HepG2 (cell line): ENCODE data around the gene MAPK13. TPM values are rescaled to one million over a fixed set of nuclear protein-coding genes. Genes with fewer than 3 reads are reported as not detected.
A peak's percentile ranks its signal among the peaks of the same experiment; 100 is the strongest.

Experiments
- ATAC-seq: fragments of 200-7000 bp; cut with Tn5 transposase; 3 replicates; pipeline ENCODE4 v1.9.1; 2020; ENCODE audit warnings: mild to moderate bottlenecking, moderate library complexity
- BruUV-seq: library from RNA; stranded (reverse); fragments of 400-500 nt; replicated peaks from 2 replicates; lab custom pipeline; 2021; lab: Mats Ljungman, UMichigan
- CTCF ChIA-PET: fragments of 300-600 bp; formaldehyde crosslinking; extraction: SDS; loops from one replicate; lab custom pipeline; 2021; ENCODE audit warnings: low total read pairs, inconsistent platforms, low intra/inter-chr PET ratio; lab: Yijun Ruan, JAX
- POLR2A ChIA-PET: fragments of 350-600 bp; sonication (Branson Sonifier 250); formaldehyde crosslinking; loops from one replicate; lab custom pipeline; 2020; ENCODE audit warnings: antibody characterized with exemption, inconsistent platforms; lab: Yijun Ruan, JAX
- DNase-seq: peaks from one replicate; pipeline ENCODE4 v3.0.0-alpha.2; 2015; ENCODE audit warnings: low spot score
- FAIRE-seq: peaks from 3 replicates; lab custom pipeline; 2011; peaks lifted over from hg19 to GRCh38; lab: Jason Lieb, UNC
- H2AFZ ChIP-seq: one replicate; pipeline ENCODE4 v1.6.1; 2011; ENCODE audit warnings: low read length, inconsistent platforms
- H3K27ac ChIP-seq: fragments of 300-600 bp; 3 replicates; pipeline ENCODE4 v1.8.0; 2011; ENCODE audit warnings: mixed run types, mild to moderate bottlenecking, mixed read lengths, low read length, inconsistent platforms; ENCODE audit not compliant: insufficient read depth; ENCODE audit errors: extremely low read length
- H3K27me3 ChIP-seq, 2 experiments: fragments of 200-600 bp in 1 of 2; 2 replicates in 1 of 2; 3 replicates in 1 of 2; pipeline versions ENCODE4 v1.6.0 to v1.8.0; 2011; ENCODE audit warnings: low read length in 2 of 2, mild to moderate bottlenecking in 2 of 2, moderate library complexity in 2 of 2, inconsistent platforms in 1 of 2; ENCODE audit not compliant: insufficient read depth in 2 of 2, control insufficient read depth in 1 of 2
- H3K36me3 ChIP-seq, 2 experiments: fragments of 200-600 bp in 1 of 2; replicated peaks in 1 of 2; 2 replicates in 1 of 2; 3 replicates in 1 of 2; pipeline versions ENCODE4 v1.5.1 to v1.8.0; 2011; ENCODE audit warnings: low read length in 2 of 2, inconsistent platforms in 1 of 2; ENCODE audit not compliant: insufficient read depth in 2 of 2, control insufficient read depth in 1 of 2
- H3K4me1 ChIP-seq: 2 replicates; pipeline ENCODE4 v1.5.1; 2012; ENCODE audit warnings: low read length, inconsistent platforms; ENCODE audit not compliant: insufficient read depth
- H3K4me2 ChIP-seq: 2 replicates; pipeline ENCODE4 v1.6.0; 2011; ENCODE audit warnings: low read depth, low read length, inconsistent platforms
- H3K4me3 ChIP-seq, 3 experiments: fragments of 200-600 bp in 1 of 3; sonication (generic), shearing (Covaris generic) in 1 of 3; replicated peaks in 1 of 3; 2 replicates each; pipeline ENCODE4 v1.5.1; 2011 to 2016; ENCODE audit warnings: low read length in 3 of 3, inconsistent platforms in 2 of 3, low read depth in 2 of 3, mild to moderate bottlenecking in 2 of 3, control low read depth in 1 of 3, mixed read lengths in 1 of 3; ENCODE audit not compliant: insufficient read depth in 1 of 3
- H3K79me2 ChIP-seq: one replicate; pipeline ENCODE4 v1.6.1; 2011; ENCODE audit warnings: low read length, inconsistent platforms; ENCODE audit not compliant: insufficient read depth
- H3K9ac ChIP-seq: 2 replicates; pipeline ENCODE4 v1.6.0; 2011; ENCODE audit warnings: mild to moderate bottlenecking, low read depth, low read length, inconsistent platforms; ENCODE audit not compliant: insufficient read depth
- H3K9me3 ChIP-seq: 2 replicates; pipeline ENCODE4 v1.5.1; 2012; ENCODE audit warnings: mild to moderate bottlenecking, low read length
- H4K20me1 ChIP-seq: 2 replicates; pipeline ENCODE4 v1.6.0; 2011; ENCODE audit warnings: inconsistent platforms, mild to moderate bottlenecking, low read length, moderate library complexity; ENCODE audit not compliant: insufficient read depth
- HNF4A ChIP-seq: sonication (generic); formaldehyde crosslinking; IDR thresholded peaks from 2 replicates; pipeline ENCODE4 v1.4.0; 2020; ENCODE audit warnings: missing genetic modification reagents
- POLR2G ChIP-seq: fragments of 200-400 bp; formaldehyde crosslinking; IDR thresholded peaks from 2 replicates; pipeline ENCODE4 v1.6.1; 2018; ENCODE audit warnings: mild to moderate bottlenecking, low read depth, low read length, moderate library complexity
- RFX1 ChIP-seq: fragments of 450-650 bp; IDR thresholded peaks from 2 replicates; pipeline ENCODE4 v1.6.1; 2017
- STAG1 ChIP-seq: sonication (generic); formaldehyde crosslinking; IDR thresholded peaks from 2 replicates; pipeline ENCODE4 v1.4.0; 2020; ENCODE audit warnings: missing genetic modification reagents
- ZSCAN22 ChIP-seq: sonication (generic); formaldehyde crosslinking; IDR thresholded peaks from 2 replicates; pipeline ENCODE4 v1.4.0; 2020; ENCODE audit warnings: mild to moderate bottlenecking, missing genetic modification reagents
- WGBS: methylation state at CpG from one replicate; pipeline ENCODE4 v1.1.6; 2017; ENCODE audit warnings: low lambda C conversion rate; 5-methylcytosine and 5-hydroxymethylcytosine counted together
- in situ Hi-C: cut with HindIII; loops from 2 replicates; pipeline ENCODE4 v1.10.0; 2017; ENCODE audit warnings: low pct_unique_long_range_greater_than_20kb; ENCODE audit not compliant: extremely low pct_ligation_motif_present
- intact Hi-C: fragments of 100-400 bp; cut with micrococcal nuclease; formaldehyde crosslinking; loops from one replicate; pipeline ENCODE4 v1.10.0; 2022; ENCODE audit not compliant: unreplicated experiment
- polyA plus RNA-seq, 8 experiments: library from polyadenylated mRNA; depleted of rRNA in 3 of 8; stranded (reverse) in 7 of 8; unstranded in 1 of 8; fragments of >200 nt; fragmentation: Illumina TruSeq in 4 of 8; extraction: Trizol in 4 of 8; gene quantifications; 2 replicates each; pipeline versions ENCODE4 v1.2.1 to v1.2.3, GENCODE V29; 2011 to 2016; ENCODE audit warnings: low read depth in 4 of 8, missing spikeins in 1 of 8, mixed read lengths in 1 of 8; ENCODE audit not compliant: insufficient read depth in 1 of 8
- total RNA-seq, 5 experiments: library from RNA; depleted of rRNA; stranded (reverse); fragments of >200 nt; fragmentation: Illumina TruSeq; extraction: Trizol; gene quantifications; 2 replicates each; pipeline ENCODE4 v1.2.3, GENCODE V29; 2016; ENCODE audit warnings: low read depth in 1 of 5
- TF ChIP-seq, protein P1 (sequence below): sonication (generic); formaldehyde crosslinking; IDR thresholded peaks from 2 replicates; pipeline ENCODE4 v1.4.0; 2020; ENCODE audit warnings: missing genetic modification reagents
- TF ChIP-seq, protein P2 (sequence below), 2 experiments: sonication (generic) in 1 of 2; formaldehyde crosslinking in 1 of 2; IDR thresholded peaks; 2 replicates each; pipeline versions ENCODE4 v1.4.0 to v1.6.1; 2018 to 2020; ENCODE audit warnings: missing genetic modification reagents in 2 of 2, borderline replicate concordance in 1 of 2, low read depth in 1 of 2, mild to moderate bottlenecking in 1 of 2, missing biosample characterization in 1 of 2

Gene MAPK13
- total and polyA plus RNA-seq, 2 of the 13 experiments (the other 11 are each of a cell fraction or from before 2014, with no cell fraction given): 12.7 to 43.4 TPM

DNA sequence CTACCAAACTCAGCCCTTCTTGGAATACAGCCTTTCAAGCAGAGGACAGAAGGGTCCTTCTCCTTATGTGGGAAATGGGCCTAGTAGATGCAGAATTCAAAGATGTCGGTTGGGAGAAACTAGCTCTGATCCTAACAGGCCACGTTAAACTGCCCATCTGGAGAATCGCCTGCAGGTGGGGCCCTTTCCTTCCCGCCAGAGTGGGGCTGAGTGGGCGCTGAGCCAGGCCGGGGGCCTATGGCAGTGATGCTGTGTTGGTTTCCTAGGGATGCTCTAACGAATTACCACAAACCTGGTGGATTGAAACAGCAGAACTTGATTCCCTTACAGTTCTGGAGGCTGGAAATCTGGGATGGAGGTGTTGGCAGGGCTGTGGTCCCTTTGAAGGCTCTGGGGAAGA lies 9.1 kb downstream of the MAPK13 start (continued):
- TF ChIP-seq, protein P1, sequence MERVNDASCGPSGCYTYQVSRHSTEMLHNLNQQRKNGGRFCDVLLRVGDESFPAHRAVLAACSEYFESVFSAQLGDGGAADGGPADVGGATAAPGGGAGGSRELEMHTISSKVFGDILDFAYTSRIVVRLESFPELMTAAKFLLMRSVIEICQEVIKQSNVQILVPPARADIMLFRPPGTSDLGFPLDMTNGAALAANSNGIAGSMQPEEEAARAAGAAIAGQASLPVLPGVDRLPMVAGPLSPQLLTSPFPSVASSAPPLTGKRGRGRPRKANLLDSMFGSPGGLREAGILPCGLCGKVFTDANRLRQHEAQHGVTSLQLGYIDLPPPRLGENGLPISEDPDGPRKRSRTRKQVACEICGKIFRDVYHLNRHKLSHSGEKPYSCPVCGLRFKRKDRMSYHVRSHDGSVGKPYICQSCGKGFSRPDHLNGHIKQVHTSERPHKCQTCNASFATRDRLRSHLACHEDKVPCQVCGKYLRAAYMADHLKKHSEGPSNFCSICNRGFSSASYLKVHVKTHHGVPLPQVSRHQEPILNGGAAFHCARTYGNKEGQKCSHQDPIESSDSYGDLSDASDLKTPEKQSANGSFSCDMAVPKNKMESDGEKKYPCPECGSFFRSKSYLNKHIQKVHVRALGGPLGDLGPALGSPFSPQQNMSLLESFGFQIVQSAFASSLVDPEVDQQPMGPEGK: peak; percentile 51; the same call in 1 of the 2 replicates
- TF ChIP-seq STAG1 (CRISPR knock-in tag): peak; percentile 51
- TF ChIP-seq HNF4A (CRISPR knock-in tag): no peak
- TF ChIP-seq, protein P2, sequence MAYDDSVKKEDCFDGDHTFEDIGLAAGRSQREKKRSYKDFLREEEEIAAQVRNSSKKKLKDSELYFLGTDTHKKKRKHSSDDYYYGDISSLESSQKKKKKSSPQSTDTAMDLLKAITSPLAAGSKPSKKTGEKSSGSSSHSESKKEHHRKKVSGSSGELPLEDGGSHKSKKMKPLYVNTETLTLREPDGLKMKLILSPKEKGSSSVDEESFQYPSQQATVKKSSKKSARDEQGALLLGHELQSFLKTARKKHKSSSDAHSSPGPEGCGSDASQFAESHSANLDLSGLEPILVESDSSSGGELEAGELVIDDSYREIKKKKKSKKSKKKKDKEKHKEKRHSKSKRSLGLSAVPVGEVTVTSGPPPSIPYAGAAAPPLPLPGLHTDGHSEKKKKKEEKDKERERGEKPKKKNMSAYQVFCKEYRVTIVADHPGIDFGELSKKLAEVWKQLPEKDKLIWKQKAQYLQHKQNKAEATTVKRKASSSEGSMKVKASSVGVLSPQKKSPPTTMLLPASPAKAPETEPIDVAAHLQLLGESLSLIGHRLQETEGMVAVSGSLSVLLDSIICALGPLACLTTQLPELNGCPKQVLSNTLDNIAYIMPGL (CRISPR knock-in tag; IDR thresholded peaks at IDR 0.05; ENCODE audit: borderline replicate concordance in 1 of 2, low read depth in 1 of 2): 0 out of 4 replicates have a peak, but pooled peaks of 1 of the 2 experiments have one; percentile 23
- TF ChIP-seq, all 625 proteins: peak for 7

DNA sequence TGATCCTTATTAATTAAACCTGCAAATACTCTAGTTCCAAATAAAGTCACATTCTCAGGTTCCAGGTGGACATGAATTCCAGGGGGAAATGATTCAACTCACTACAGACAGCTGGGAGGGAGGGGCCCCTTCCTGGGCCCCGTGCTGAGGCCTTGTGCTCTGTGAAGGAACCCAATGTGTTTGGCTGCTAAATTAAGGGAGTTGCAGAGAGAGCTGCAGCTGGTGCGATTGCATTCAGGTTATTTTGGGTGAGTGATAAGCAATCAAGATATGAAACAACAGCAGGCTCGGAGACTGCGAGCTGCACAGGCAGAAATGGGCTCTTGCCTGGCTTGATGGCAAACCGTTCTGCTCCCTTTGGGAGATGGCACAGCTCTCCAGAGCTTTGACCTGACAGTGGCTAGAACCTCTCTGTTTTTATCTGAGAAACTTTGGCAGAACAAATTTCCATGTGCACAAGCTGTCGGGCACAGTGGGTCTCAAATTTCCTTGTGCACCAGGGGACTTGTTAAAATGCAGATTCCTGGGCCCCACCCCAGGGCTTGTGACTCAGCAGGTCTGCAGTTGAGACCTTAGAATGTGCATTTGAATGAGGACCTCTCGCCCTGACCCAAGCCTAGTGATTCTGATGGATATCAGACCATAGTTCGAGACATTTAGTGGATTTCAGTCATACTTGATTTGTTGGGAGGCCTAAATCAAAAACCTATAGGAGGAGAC lies 9.8 kb downstream of the MAPK13 start:
- ATAC-seq: no peak
- CTCF ChIA-PET: interaction anchor here (1.3 kb wide), 1 partner anchor 162 kb away, joined by 7 read pairs; no protein-coding TSS in a partner anchor
- BruUV-seq: no TSS peak
- H3K27me3 ChIP-seq: no peaks in the 10 kb centered on the region
- POLR2A ChIA-PET: interaction anchor here (1.6 to 3.7 kb wide), 2 partner anchors 9 to 13 kb away, joined by 8 to 23 read pairs; partner anchors contain the start of gene MAPK13
- DNase-seq: no peak
- intact Hi-C loops: no loop called here
- TF ChIP-seq ZSCAN22 (CRISPR knock-in tag) (no peak), POLR2G (0 out of 2 replicates have a peak, but pooled peaks have one; percentile 17), RFX1 (no peak)
- H3K79me2 ChIP-seq: no peaks in the 10 kb centered on the region
- peaks cover 22 to 41% of the 10 kb centered on the region in 2 experiments for H3K36me3 ChIP-seq
- H3K9me3 ChIP-seq: no peaks in the 10 kb centered on the region
- no peaks in the 10 kb centered on the region for H3K4me1 ChIP-seq
- no peak overlapping the region for H3K9ac ChIP-seq
- no peak for FAIRE-seq
- no peak overlapping the region for H3K4me2 ChIP-seq
- H3K4me3 ChIP-seq: no peak overlapping the region
- 98% methylated on average over 8 of the region's 8 CpGs for WGBS
- no peak overlapping the region for H2AFZ ChIP-seq
- no peaks in the 10 kb centered on the region for H4K20me1 ChIP-seq
- no peak overlapping the region for H3K27ac ChIP-seq
- in situ Hi-C loops: no loop called here
